ENCODE measurements around the gene NHEJ1. TPM values are rescaled to one million over a fixed set of nuclear protein-coding genes. Genes with fewer than 3 reads are reported as not detected.

NHEJ1 gene
- total RNA-seq, 1 experiment from 2014 or later, result 16.4 TPM

GRCh38 chr2:219149667-219150066 lies 10.9 kb downstream of the NHEJ1 start:
- H3K4me1 ChIP-seq (ENCODE audit: control insufficient read depth in 1 of 2, insufficient read depth in 2 of 2, low read length in 2 of 2), result peaks cover 7 to 15% of the 10 kb centered on the region in 2 experiments; a peak in 3 of 4 replicates
- ATAC-seq (no peak), DNase-seq (ENCODE audit: low read depth, low spot score) (no peak)
- no peaks in the 10 kb centered on the region for H3K9me2 ChIP-seq (ENCODE audit: insufficient read depth)
- no peaks in the 10 kb centered on the region for H3K27me3 ChIP-seq (ENCODE audit: insufficient read depth, low read length)
- H3K9ac ChIP-seq (ENCODE audit: low read length), result no peak overlapping the region
- no peaks in the 10 kb centered on the region for H4K20me1 ChIP-seq (ENCODE audit: insufficient read depth)
- H3K4me3 ChIP-seq (replicated peaks in 1 of 2; ENCODE audit: low read depth in 1 of 2, low read length in 2 of 2), result no peak overlapping the region
- no peak overlapping the region for H3K27ac ChIP-seq (ENCODE audit: low read depth, low read length)
- H3K9me3 ChIP-seq (ENCODE audit: control insufficient read depth in 1 of 2, insufficient read depth in 1 of 2, low read depth in 1 of 2, low read length in 2 of 2), result no peaks in the 10 kb centered on the region
- no peak for TF ChIP-seq MAX (IDR thresholded peaks at IDR 0.05)
- no peak for TF ChIP-seq ELF1 (IDR thresholded peaks at IDR 0.05; ENCODE audit: borderline replicate concordance, low read depth)
- TF ChIP-seq CEBPB (IDR thresholded peaks at IDR 0.05; ENCODE audit: low read depth), result no peak
- no peak for TF ChIP-seq ATF3 (IDR thresholded peaks at IDR 0.05)
- TF ChIP-seq POLR2A (IDR thresholded peaks at IDR 0.05; ENCODE audit: borderline replicate concordance, extremely low read depth, insufficient read depth, insufficient read length), result no peak
- TF ChIP-seq ZFX (IDR thresholded peaks at IDR 0.05), result no peak
- TF ChIP-seq POLR2AphosphoS5 (IDR thresholded peaks at IDR 0.05; ENCODE audit: low read depth, low read length), result no peak
- TF ChIP-seq ZBTB33 (IDR thresholded peaks at IDR 0.05; ENCODE audit: extremely low read depth, insufficient replicate concordance, low read length), result no peak
- no peak for TF ChIP-seq EZH2phosphoT487 (IDR thresholded peaks at IDR 0.05; ENCODE audit: borderline replicate concordance)
- TF ChIP-seq JUND (IDR thresholded peaks at IDR 0.05), result no peak
- TF ChIP-seq SRF (IDR thresholded peaks at IDR 0.05; ENCODE audit: low read depth), result no peak
- TF ChIP-seq RAD21 (IDR thresholded peaks at IDR 0.05; ENCODE audit: low read depth), result no peak
- no peak for TF ChIP-seq YY1 (IDR thresholded peaks at IDR 0.05; ENCODE audit: extremely low read depth, insufficient replicate concordance, low read depth, low read length)
- no peak for TF ChIP-seq CTCF (IDR thresholded peaks at IDR 0.05 in 2 of 3, conservative IDR thresholded peaks at IDR 0.05 in 1 of 3; ENCODE audit: borderline replicate concordance in 1 of 3, insufficient read depth in 1 of 3, low read depth in 2 of 3, low read length in 2 of 3)
- TF ChIP-seq SP1 (IDR thresholded peaks at IDR 0.05; ENCODE audit: low read depth), result no peak
- TF ChIP-seq EGR1 (IDR thresholded peaks at IDR 0.05; ENCODE audit: low read depth), result no peak
- no peak for TF ChIP-seq EZH2 (IDR thresholded peaks at IDR 0.05)
- no peak for TF ChIP-seq SIN3A (IDR thresholded peaks at IDR 0.05; ENCODE audit: low read depth)
- no peak for TF ChIP-seq ZNF274 (IDR thresholded peaks at IDR 0.05; ENCODE audit: low read depth, low read length)
- ChIA-PET RAD21 (ENCODE audit: low non-redundant PET in 1 of 2, low total read pairs in 2 of 2, uncharacterized antibody in 2 of 2, unreplicated experiment in 2 of 2) (no interaction called here), CTCF (interaction anchor here (6.5 kb wide), 1 partner anchor 121 kb away, joined by 97 read pairs; no protein-coding TSS in a partner anchor), POLR2A (no interaction called here)
- H3K36me3 ChIP-seq (ENCODE audit: control insufficient read depth in 1 of 2, insufficient read depth in 2 of 2, low read length in 2 of 2), result peaks cover 3 to 4% of the 10 kb centered on the region in 2 experiments; a peak in 1 of 4 replicates
- H3K79me2 ChIP-seq (ENCODE audit: insufficient read depth, low read length), result no peaks in the 10 kb centered on the region
- BruUV-seq (replicated peaks), result no TSS peak
- H3K4me2 ChIP-seq (ENCODE audit: low read length), result no peak overlapping the region
- intact Hi-C loops (cut with micrococcal nuclease), result no loop called here
- H2AFZ ChIP-seq (ENCODE audit: low read depth, low read length, poor library complexity, severe bottlenecking), result no peak overlapping the region

Measured in HCT116 (cell line).